HG03039 (cell line): ENCODE measurements around the gene NFIB.
A peak's percentile ranks its signal among the peaks of the same experiment; 100 is the strongest.

Source experiments
- ATAC-seq: cut with Tn5 transposase; IDR thresholded peaks from one replicate; pipeline ENCODE4 v1.9.1; 2021; ENCODE audit warnings: mild to moderate bottlenecking, moderate library complexity; ENCODE audit not compliant: unreplicated experiment

The NFIB gene

GRCh38 chr9:14345354-14346230, 31.7 kb upstream of the NFIB start:
- no peak for ATAC-seq

GRCh38 chr9:14344941-14345353, 31.0 kb upstream of the NFIB start:
- ATAC-seq: no peak

- no peak for ATAC-seq
These were observed 30.1 kb upstream of the NFIB start for GRCh38 chr9:14344053-14344524.

GRCh38 chr9:14343261-14344031, 29.5 kb upstream of the NFIB start:
- no peak for ATAC-seq

- no peak for ATAC-seq
These were observed 28.8 kb upstream of the NFIB start for GRCh38 chr9:14342736-14343135.

- ATAC-seq: no peak
These were observed 27.6 kb upstream of the NFIB start for GRCh38 chr9:14341437-14342122.

GRCh38 chr9:14340994-14341393, 27.1 kb upstream of the NFIB start:
- ATAC-seq: no peak

- ATAC-seq: no peak
These were observed 26.4 kb upstream of the NFIB start for GRCh38 chr9:14340219-14340873.

GRCh38 chr9:14339746-14340145, 25.8 kb upstream of the NFIB start:
- no peak for ATAC-seq

- no peak for ATAC-seq
These were observed 23.7 kb upstream of the NFIB start for GRCh38 chr9:14337615-14338014.

GRCh38 chr9:14336244-14336643, 22.3 kb upstream of the NFIB start:
- no peak for ATAC-seq

- no peak for ATAC-seq
These were observed 17.2 kb upstream of the NFIB start for GRCh38 chr9:14331120-14331519.

GRCh38 chr9:14327036-14327435, 13.1 kb upstream of the NFIB start:
- no peak for ATAC-seq

GRCh38 chr9:14326264-14326826, 12.4 kb upstream of the NFIB start:
- no peak for ATAC-seq

GRCh38 chr9:14325147-14325546, 11.2 kb upstream of the NFIB start:
- no peak for ATAC-seq

GRCh38 chr9:14323985-14324650, 10.2 kb upstream of the NFIB start:
- no peak for ATAC-seq

GRCh38 chr9:14323083-14323971, 9.4 kb upstream of the NFIB start:
- ATAC-seq: peak; percentile 0

- peak; percentile 93 for ATAC-seq
These were observed 8.5 kb upstream of the NFIB start for GRCh38 chr9:14322211-14323082.
